MCF 10A (cell line): ENCODE data around the gene TATDN2. TPM values are rescaled to one million over a fixed set of nuclear protein-coding genes. Genes with fewer than 3 reads are reported as not detected.

Experiments used
- BruUV-seq: library from RNA; stranded (reverse); fragments of 400-500 nt; replicated peaks from 2 replicates; lab custom pipeline; 2021; lab: Mats Ljungman, UMichigan
- CTCF ChIA-PET: fragments of 300-600 bp; sonication (Branson Sonifier 250); formaldehyde crosslinking; extraction: SDS; loops from one replicate; lab custom pipeline; 2021; ENCODE audit warnings: antibody characterized with exemption, inconsistent platforms; lab: Yijun Ruan, JAX
- POLR2A ChIA-PET: fragments of 300-600, 350-650 bp; sonication (Branson Sonifier 250); formaldehyde crosslinking; extraction: SDS; loops from one replicate; lab custom pipeline; 2020; ENCODE audit warnings: antibody characterized with exemption, inconsistent platforms; lab: Yijun Ruan, JAX
- DNase-seq: peaks from one replicate; pipeline ENCODE4 v3.0.0-alpha.2; 2018; ENCODE audit not compliant: unreplicated experiment
- H3K27ac Mint-ChIP-seq: one replicate; pipeline ENCODE4 v1.8.0; 2022; ENCODE audit warnings: mild to moderate bottlenecking, low read depth, mixed read lengths; ENCODE audit not compliant: unreplicated experiment
- H3K27me3 Mint-ChIP-seq: one replicate; pipeline ENCODE4 v1.8.0; 2022; ENCODE audit warnings: mixed read lengths; ENCODE audit not compliant: insufficient read depth, unreplicated experiment
- H3K36me3 Mint-ChIP-seq: one replicate; pipeline ENCODE4 v1.8.0; 2022; ENCODE audit warnings: mild to moderate bottlenecking, moderate library complexity, mixed read lengths; ENCODE audit not compliant: insufficient read depth, unreplicated experiment
- H3K4me1 Mint-ChIP-seq: one replicate; pipeline ENCODE4 v1.8.0; 2022; ENCODE audit warnings: mixed read lengths; ENCODE audit not compliant: insufficient read depth, unreplicated experiment
- H3K4me3 Mint-ChIP-seq: one replicate; pipeline ENCODE4 v1.8.0; 2022; ENCODE audit warnings: mild to moderate bottlenecking, moderate library complexity, mixed read lengths; ENCODE audit not compliant: unreplicated experiment
- H3K9me3 Mint-ChIP-seq: one replicate; pipeline ENCODE4 v1.8.0; 2022; ENCODE audit warnings: mixed read lengths; ENCODE audit not compliant: unreplicated experiment
- CTCF ChIP-seq: fragments of 200-600 bp; IDR thresholded peaks from one replicate; pipeline ENCODE4 v1.8.0; 2022; ENCODE audit warnings: antibody characterized with exemption, mild to moderate bottlenecking; ENCODE audit not compliant: unreplicated experiment
- intact Hi-C: fragments of 100-400 bp; cut with micrococcal nuclease; formaldehyde crosslinking; loops from 2 replicates; pipeline ENCODE4 v1.14.1; 2022
- total RNA-seq: library from RNA; stranded (reverse); gene quantifications from 2 replicates; pipeline ENCODE4 v1.2.3, GENCODE V29; 2022

The TATDN2 gene
- total RNA-seq, 1 experiment from 2014 or later = 25.9 TPM

DNA sequence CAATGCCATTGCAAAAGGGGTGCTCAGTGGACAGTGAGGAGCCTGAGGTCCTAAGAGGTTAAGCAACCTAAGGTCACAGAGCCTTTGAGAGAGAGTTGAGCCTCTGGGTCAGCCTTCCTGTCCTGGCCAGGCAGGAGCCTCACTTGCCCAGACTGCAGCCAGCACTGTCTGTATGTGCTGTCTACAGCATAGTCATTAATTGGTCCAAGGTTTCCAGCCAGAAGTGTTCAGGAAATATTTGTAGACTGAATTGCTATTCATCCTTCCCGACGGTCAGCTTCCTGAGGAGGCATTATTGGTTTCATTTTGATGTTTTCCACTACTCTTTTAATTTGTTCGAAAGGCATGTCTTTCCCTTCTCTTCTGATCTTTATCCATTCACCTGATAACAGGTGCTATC is 64.6 kb downstream of the TATDN2 start:
- no peaks in the 10 kb centered on the region for H3K4me1 Mint-ChIP-seq
- TF ChIP-seq CTCF = no peak
- no peak overlapping the region for H3K27ac Mint-ChIP-seq
- H3K27me3 Mint-ChIP-seq = no peaks in the 10 kb centered on the region
- no TSS peak for BruUV-seq
- no peaks in the 10 kb centered on the region for H3K9me3 Mint-ChIP-seq
- no peak for DNase-seq
- peaks cover 99% of the 10 kb centered on the region for H3K36me3 Mint-ChIP-seq
- ChIA-PET CTCF (interaction anchor here (0.9 kb wide), 1 partner anchor 26 kb away, joined by 3 read pairs; no protein-coding TSS in a partner anchor), POLR2A (interaction anchor here (0.7 to 1.7 kb wide), 2 partner anchors 8 to 345 kb away, joined by 3 to 5 read pairs; partner anchors contain the start of gene SEC13)
- intact Hi-C loops = no loop called here
- no peak overlapping the region for H3K4me3 Mint-ChIP-seq

- Mint-ChIP-seq H3K9me3 (no peaks in the 10 kb centered on the region), H3K36me3 (peaks cover 84% of the 10 kb centered on the region), H3K27ac (no peak overlapping the region), H3K4me3 (no peak overlapping the region), H3K27me3 (no peaks in the 10 kb centered on the region), H3K4me1 (peaks cover 6% of the 10 kb centered on the region)
- TF ChIP-seq CTCF = no peak
- ChIA-PET POLR2A (interaction anchor here (0.6 kb wide), 1 partner anchor 284 kb away, joined by 3 read pairs; no protein-coding TSS in a partner anchor), CTCF (interaction anchor here (0.6 to 0.9 kb wide), 2 partner anchors 25 to 332 kb away, joined by 3 read pairs; no protein-coding TSS in a partner anchor)
- intact Hi-C loops = no loop called here
- no peak for DNase-seq
- no TSS peak for BruUV-seq
Measured at GRCh38 chr3:10315101-10315500, 66.8 kb downstream of the TATDN2 start.

GRCh38 chr3:10315771-10316344 is 67.6 kb downstream of the TATDN2 start:
- Mint-ChIP-seq H3K36me3 (peaks cover 76% of the 10 kb centered on the region), H3K4me3 (no peak overlapping the region), H3K4me1 (peaks cover 6% of the 10 kb centered on the region), H3K9me3 (no peaks in the 10 kb centered on the region), H3K27me3 (no peaks in the 10 kb centered on the region), H3K27ac (no peak overlapping the region)
- no peak for DNase-seq
- CTCF ChIA-PET = interaction anchor here (0.9 kb wide), 1 partner anchor 24 kb away, joined by 3 read pairs; no protein-coding TSS in a partner anchor
- POLR2A ChIA-PET = interaction anchor here (0.6 kb wide), 1 partner anchor 284 kb away, joined by 3 read pairs; no protein-coding TSS in a partner anchor
- TF ChIP-seq CTCF = no peak
- intact Hi-C loops = no loop called here
- no TSS peak for BruUV-seq

DNA sequence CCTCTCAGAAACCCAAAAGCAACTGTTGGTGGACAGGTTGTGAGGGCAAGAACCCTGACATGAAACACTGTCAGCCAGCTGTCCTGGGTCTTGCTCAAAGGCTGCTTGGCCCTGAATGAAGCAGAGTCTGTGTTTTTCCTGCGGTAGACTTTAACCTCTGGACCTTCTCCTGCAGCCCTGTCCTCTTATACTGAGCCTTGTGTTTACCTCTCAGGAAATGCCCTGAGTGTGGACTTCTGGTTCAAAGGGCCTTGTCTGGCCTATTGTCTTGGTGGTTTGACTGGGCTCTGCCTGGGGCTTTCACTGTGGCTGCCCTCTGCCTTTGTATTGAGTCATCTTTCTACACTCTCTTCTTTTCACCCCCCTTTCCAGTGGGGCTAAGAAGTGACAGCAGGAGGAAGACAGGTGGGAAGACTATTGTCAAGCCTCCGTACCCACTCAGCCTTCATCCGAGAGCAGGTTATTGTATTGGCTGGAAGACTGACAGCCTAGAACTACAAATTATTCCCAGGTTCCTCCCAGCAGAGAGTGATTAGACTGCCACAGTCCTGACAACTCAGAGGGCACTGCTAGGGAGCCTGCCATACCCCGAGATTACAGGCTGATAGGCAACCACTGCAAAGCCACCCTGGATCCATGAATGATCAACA is 69.2 kb downstream of the TATDN2 start:
- POLR2A ChIA-PET = no interaction called here
- peaks cover 6% of the 10 kb centered on the region for H3K4me1 Mint-ChIP-seq
- no peak for DNase-seq
- BruUV-seq = no TSS peak
- H3K4me3 Mint-ChIP-seq = no peak overlapping the region
- no peaks in the 10 kb centered on the region for H3K27me3 Mint-ChIP-seq
- no peak overlapping the region for H3K27ac Mint-ChIP-seq
- CTCF ChIA-PET = no interaction called here
- no peaks in the 10 kb centered on the region for H3K9me3 Mint-ChIP-seq
- intact Hi-C loops = no loop called here
- H3K36me3 Mint-ChIP-seq = peaks cover 60% of the 10 kb centered on the region
- no peak for TF ChIP-seq CTCF
